Lung (tissue), 12 donors: ENCODE data around the gene IQGAP2. TPM values are rescaled to one million over a fixed set of nuclear protein-coding genes. Genes with fewer than 3 reads are reported as not detected.

Experiments
- ATAC-seq: fragments of 200-7000 bp; cut with Tn5 transposase; one replicate; pipeline ENCODE4 v1.9.1; 2020; ENCODE audit warnings: moderate number of reproducible peaks; ENCODE audit not compliant: insufficient read depth, low FRiP score
- DNase-seq, 3 donors: peaks; one replicate each; pipeline ENCODE4 v3.0.0-alpha.2; 2013 to 2017
- H3K27ac ChIP-seq, 2 donors: one replicate each; pipeline ENCODE4 v1.5.1; 2013; ENCODE audit warnings: mild to moderate bottlenecking in 2 of 2, moderate library complexity in 2 of 2, control low read depth in 1 of 2, inconsistent platforms in 1 of 2, low read depth in 1 of 2, low read length in 1 of 2
- H3K27me3 ChIP-seq, 3 donors: one replicate each; pipeline ENCODE4 v1.5.1; 2013; ENCODE audit warnings: low read length in 2 of 3; ENCODE audit not compliant: control insufficient read depth in 3 of 3, insufficient read depth in 3 of 3
- H3K36me3 ChIP-seq, 4 donors: one replicate each; pipeline ENCODE4 v1.5.1; 2013; ENCODE audit warnings: low read length in 4 of 4, mild to moderate bottlenecking in 1 of 4, moderate library complexity in 1 of 4; ENCODE audit not compliant: control insufficient read depth in 4 of 4, insufficient read depth in 4 of 4
- H3K4me1 ChIP-seq, 5 donors: one replicate each; pipeline ENCODE4 v1.5.1; 2013; ENCODE audit warnings: low read length in 5 of 5, mild to moderate bottlenecking in 2 of 5, moderate library complexity in 1 of 5; ENCODE audit not compliant: control insufficient read depth in 5 of 5, insufficient read depth in 5 of 5
- H3K4me3 ChIP-seq: one replicate; pipeline ENCODE4 v1.5.1; 2013; ENCODE audit warnings: mild to moderate bottlenecking, control low read depth, moderate library complexity
- H3K9ac ChIP-seq, 2 donors: one replicate each; pipeline ENCODE4 v1.5.1; 2013; ENCODE audit warnings: low read length in 2 of 2, control low read depth in 1 of 2; ENCODE audit not compliant: insufficient read depth in 1 of 2
- H3K9me3 ChIP-seq, 4 donors: one replicate each; pipeline ENCODE4 v1.5.1; 2013; ENCODE audit warnings: low read length in 3 of 4, mild to moderate bottlenecking in 1 of 4, moderate library complexity in 1 of 4; ENCODE audit not compliant: control insufficient read depth in 4 of 4, insufficient read depth in 3 of 4
- CTCF ChIP-seq: IDR thresholded peaks from 2 replicates; pipeline ENCODE4 v1.5.1; 2012; ENCODE audit warnings: mild to moderate bottlenecking; ENCODE audit errors: control extremely low read depth, extremely low read depth
- WGBS, 2 donors: extraction: QIAGEN DNeasy Blood & Tissue Kit; methylation state at CpG; one replicate each; pipeline ENCODE4 v1.1.7; 2013; 5-methylcytosine and 5-hydroxymethylcytosine counted together
- polyA plus RNA-seq, 2 donors: library from polyadenylated mRNA; stranded (reverse); fragments of 200-250 nt; gene quantifications; one replicate each; pipeline ENCODE4 v1.2.1, GENCODE V29; 2013
- total RNA-seq, 2 donors: library from RNA; depleted of rRNA in 1 of 2; stranded (reverse); fragments of >200 nt in 1 of 2; gene quantifications; one replicate each; pipeline ENCODE4 v1.2.1, GENCODE V29; 2014 to 2021
- donor health status: control.
- donor health status: control.
- donor health status: Bipolar disorder and iron deficiency.
- donor health status: healthy.
- donor health status: DM: yes; HTN: yes; CAD: no.

Gene IQGAP2
- total and polyA plus RNA-seq, 4 donors = 6.0 to 33.6 (median 13.7) TPM

GRCh38 chr5:76532052-76532451 lies 129.0 kb downstream of the IQGAP2 start:
- Histone ChIP-seq H3K9ac (no peak overlapping the region), H3K4me1 (peaks cover 0 to 6% (median 0%) of the 10 kb centered on the region in 5 donors), H3K36me3 (no peaks in the 10 kb centered on the region), H3K27me3 (no peaks in the 10 kb centered on the region), H3K9me3 (no peaks in the 10 kb centered on the region), H3K4me3 (no peak overlapping the region), H3K27ac (no peak overlapping the region)
- ATAC-seq (no peak), DNase-seq (no peak)
- WGBS, 2 donors = 98 to 99% methylated on average over 3 of the region's 3 CpGs
- TF ChIP-seq CTCF = no peak

GRCh38 chr5:76532973-76533372 lies 129.9 kb downstream of the IQGAP2 start:
- DNase-seq (no peak), ATAC-seq (no peak)
- Histone ChIP-seq H3K4me3 (no peak overlapping the region), H3K27me3 (no peaks in the 10 kb centered on the region), H3K4me1 (peaks cover 0 to 1% (median 0%) of the 10 kb centered on the region in 5 donors), H3K36me3 (no peaks in the 10 kb centered on the region), H3K9ac (no peak overlapping the region), H3K27ac (no peak overlapping the region), H3K9me3 (no peaks in the 10 kb centered on the region)
- WGBS, 2 donors = 98% methylated on average over 4 of the region's 4 CpGs
- TF ChIP-seq CTCF = no peak

- Histone ChIP-seq H3K9ac (no peak overlapping the region), H3K4me3 (no peak overlapping the region), H3K36me3 (no peaks in the 10 kb centered on the region), H3K27ac (no peak overlapping the region), H3K4me1 (peaks cover 0 to 1% (median 1%) of the 10 kb centered on the region in 5 donors), H3K9me3 (peaks cover 0 to 2% (median 0%) of the 10 kb centered on the region in 4 donors), H3K27me3 (no peaks in the 10 kb centered on the region)
- TF ChIP-seq CTCF = no peak
- no peak for ATAC-seq
- DNase-seq = no peak
- 95 to 98% methylated on average over 4 of the region's 4 CpGs for WGBS, 2 donors
Observed at GRCh38 chr5:76535577-76535976, 132.5 kb downstream of the IQGAP2 start.

- H3K9ac ChIP-seq = no peak overlapping the region
- H3K9me3 ChIP-seq = peaks cover 0 to 2% (median 0%) of the 10 kb centered on the region in 4 donors
- H3K27me3 ChIP-seq = no peaks in the 10 kb centered on the region
- WGBS, 2 donors = 70 to 86% methylated on average over 3 of the region's 3 CpGs
- no peak for TF ChIP-seq CTCF
- H3K4me3 ChIP-seq = no peak overlapping the region
- H3K36me3 ChIP-seq = no peaks in the 10 kb centered on the region
- DNase-seq (no peak), ATAC-seq (no peak)
- peaks cover 0 to 3% (median 1%) of the 10 kb centered on the region in 5 donors for H3K4me1 ChIP-seq
- H3K27ac ChIP-seq = no peak overlapping the region
Observed at GRCh38 chr5:76537073-76537543, 134.0 kb downstream of the IQGAP2 start.
